ENCODE results near the gene CLDN6.
"Not testable (repeated sequence)": the region's sequence is repeated elsewhere in the genome, so short reads cannot be mapped to it uniquely, and the experiment has no call there.

Gene CLDN6

DNA sequence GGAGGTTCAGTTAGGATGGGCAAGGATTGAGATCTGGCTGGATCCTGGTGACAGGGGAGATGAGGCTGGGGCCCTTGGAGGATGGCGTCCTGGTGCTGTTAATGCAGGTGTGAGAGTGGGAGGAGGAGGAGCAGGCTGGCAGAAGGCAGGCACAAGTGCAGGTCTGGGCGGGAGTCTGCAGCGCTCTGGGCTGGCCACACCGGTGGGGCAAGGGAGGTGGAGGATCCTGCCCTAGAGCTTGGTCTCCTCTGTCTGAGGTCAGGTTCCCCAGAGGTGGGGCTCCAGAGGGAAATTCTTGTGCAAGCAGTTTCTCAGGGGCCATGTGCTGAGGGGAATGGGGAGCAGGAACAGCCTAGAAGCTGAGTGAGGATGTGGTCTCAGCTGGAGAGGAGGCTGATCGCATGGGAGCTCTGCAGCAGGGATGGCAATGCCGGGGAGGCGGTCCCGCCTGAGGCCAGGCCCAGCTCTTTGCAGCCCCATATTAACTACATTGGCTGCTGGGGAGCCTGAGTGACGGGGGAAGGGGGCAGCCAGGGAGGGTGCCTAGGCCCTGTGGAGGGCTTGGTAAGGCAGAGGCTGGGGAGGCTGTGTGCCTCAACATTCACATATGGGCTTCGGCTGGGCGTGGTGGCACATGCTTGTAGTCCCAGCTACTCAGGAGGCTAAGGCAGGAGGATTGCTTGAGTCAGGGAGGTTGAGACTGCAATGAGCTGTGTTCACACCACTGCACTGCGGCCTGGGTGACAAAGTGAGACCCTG lies 34.8 kb upstream of the CLDN6 start:
- not testable (repeated sequence) for DNase-seq; H3K27ac ChIP-seq (ENCODE audit: low read depth, low read length); H3K18ac ChIP-seq (ENCODE audit: low read length); H3K56ac ChIP-seq (ENCODE audit: low read length); H4K8ac ChIP-seq (ENCODE audit: low read depth, low read length); H3K9ac ChIP-seq (ENCODE audit: low read length); H2AK5ac ChIP-seq (ENCODE audit: low read length); H3K36me3 ChIP-seq (ENCODE audit: control insufficient read depth, insufficient read depth, low read length); H2BK5ac ChIP-seq (ENCODE audit: low read length); H3K4me3 ChIP-seq (ENCODE audit: low read length); H4K5ac ChIP-seq (ENCODE audit: low read length); H3K4ac ChIP-seq (ENCODE audit: low read depth, low read length); H2BK120ac ChIP-seq (ENCODE audit: low read depth, low read length); H3K23ac ChIP-seq (ENCODE audit: low read length); H3K79me2 ChIP-seq (ENCODE audit: control insufficient read depth, insufficient read depth, low read length); H3K79me1 ChIP-seq (ENCODE audit: low read length); H3K4me2 ChIP-seq (ENCODE audit: low read length); H2BK15ac ChIP-seq (replicated peaks; ENCODE audit: low read depth); H3K4me1 ChIP-seq (ENCODE audit: control insufficient read depth, low read depth, low read length); H3K27me3 ChIP-seq (ENCODE audit: insufficient read depth, low read length, poor library complexity)
- no CpG with 5 or more reads among the region's 12 CpGs for WGBS (ENCODE audit: extremely low coverage, insufficient coverage, low lambda C conversion rate)

DNA sequence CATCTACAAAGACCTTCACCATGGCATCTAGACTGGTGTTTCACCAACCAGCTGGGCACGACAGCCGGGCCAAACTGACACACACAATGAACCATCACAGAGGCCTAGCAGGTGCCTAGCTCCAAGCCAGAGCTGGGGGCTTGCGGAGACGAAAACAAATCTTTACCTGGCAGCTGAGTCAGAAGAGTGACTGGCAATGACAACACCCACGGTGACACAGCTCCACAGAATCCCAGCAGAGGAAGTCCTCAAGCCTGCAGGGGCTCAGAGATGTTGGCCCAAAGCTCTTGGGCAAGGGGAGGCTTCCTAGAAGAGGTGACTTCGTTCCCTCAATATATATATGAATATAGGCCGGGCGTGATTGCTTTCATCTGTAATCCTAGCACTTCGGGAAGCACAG lies 33.5 kb upstream of the CLDN6 start:
- no peak overlapping the region for H2BK120ac ChIP-seq (ENCODE audit: low read depth, low read length)
- no CpG with 5 or more reads among the region's 9 CpGs for WGBS (ENCODE audit: extremely low coverage, insufficient coverage, low lambda C conversion rate)
- no peak overlapping the region for H2BK15ac ChIP-seq (replicated peaks; ENCODE audit: low read depth)
- no peak overlapping the region for H3K9ac ChIP-seq (ENCODE audit: low read length)
- no peaks in the 10 kb centered on the region for H3K79me2 ChIP-seq (ENCODE audit: control insufficient read depth, insufficient read depth, low read length)
- H3K23ac ChIP-seq (ENCODE audit: low read length), result no peak overlapping the region
- H3K36me3 ChIP-seq (ENCODE audit: control insufficient read depth, insufficient read depth, low read length), result no peaks in the 10 kb centered on the region
- DNase-seq, result no peak
- H3K27me3 ChIP-seq (ENCODE audit: insufficient read depth, low read length, poor library complexity), result peaks cover 4% of the 10 kb centered on the region
- no peak overlapping the region for H2BK5ac ChIP-seq (ENCODE audit: low read length)
- no peak overlapping the region for H3K4ac ChIP-seq (ENCODE audit: low read depth, low read length)
- no peak overlapping the region for H3K56ac ChIP-seq (ENCODE audit: low read length)
- H4K8ac ChIP-seq (ENCODE audit: low read depth, low read length), result no peak overlapping the region
- no peak overlapping the region for H3K4me3 ChIP-seq (ENCODE audit: low read length)
- no peaks in the 10 kb centered on the region for H3K79me1 ChIP-seq (ENCODE audit: low read length)
- no peak overlapping the region for H3K27ac ChIP-seq (ENCODE audit: low read depth, low read length)
- no peak overlapping the region for H3K4me2 ChIP-seq (ENCODE audit: low read length)
- no peak overlapping the region for H3K18ac ChIP-seq (ENCODE audit: low read length)
- H3K4me1 ChIP-seq (ENCODE audit: control insufficient read depth, low read depth, low read length), result no peaks in the 10 kb centered on the region
- H2AK5ac ChIP-seq (ENCODE audit: low read length), result no peak overlapping the region
- no peak overlapping the region for H4K5ac ChIP-seq (ENCODE audit: low read length)

DNA sequence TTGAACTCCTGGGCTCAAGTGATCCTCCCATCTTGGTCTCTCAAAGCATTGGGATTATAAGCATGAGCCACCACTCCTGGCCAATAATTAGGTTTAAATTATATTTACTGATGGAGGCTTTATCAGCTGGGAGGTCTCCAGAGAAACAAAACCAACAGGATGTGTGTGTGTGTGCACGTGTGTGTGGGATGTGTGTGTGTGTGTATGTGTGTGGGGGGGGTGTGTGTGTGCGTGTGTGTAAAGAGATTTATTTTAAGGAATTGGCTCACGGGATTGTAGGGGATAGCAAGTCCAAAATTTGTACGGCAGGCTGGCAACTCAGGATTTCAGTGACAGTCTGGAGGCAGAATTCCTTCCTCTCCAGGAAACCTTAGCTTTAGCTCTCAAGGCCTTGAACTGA lies 33.0 kb upstream of the CLDN6 start:
- Histone ChIP-seq H3K36me3 (ENCODE audit: control insufficient read depth, insufficient read depth, low read length) (no peaks in the 10 kb centered on the region), H3K18ac (ENCODE audit: low read length) (no peak overlapping the region), H3K4me3 (ENCODE audit: low read length) (no peak overlapping the region), H2BK15ac (replicated peaks; ENCODE audit: low read depth) (no peak overlapping the region), H3K79me2 (ENCODE audit: control insufficient read depth, insufficient read depth, low read length) (no peaks in the 10 kb centered on the region), H2BK120ac (ENCODE audit: low read depth, low read length) (no peak overlapping the region), H2BK5ac (ENCODE audit: low read length) (no peak overlapping the region), H3K4me2 (ENCODE audit: low read length) (no peak overlapping the region), H3K9ac (ENCODE audit: low read length) (no peak overlapping the region), H3K56ac (ENCODE audit: low read length) (no peak overlapping the region), H3K79me1 (ENCODE audit: low read length) (no peaks in the 10 kb centered on the region), H3K27ac (ENCODE audit: low read depth, low read length) (no peak overlapping the region), H4K5ac (ENCODE audit: low read length) (no peak overlapping the region), H4K8ac (ENCODE audit: low read depth, low read length) (no peak overlapping the region), H3K4ac (ENCODE audit: low read depth, low read length) (no peak overlapping the region), H2AK5ac (ENCODE audit: low read length) (no peak overlapping the region), H3K23ac (ENCODE audit: low read length) (no peak overlapping the region), H3K27me3 (ENCODE audit: insufficient read depth, low read length, poor library complexity) (peaks cover 4% of the 10 kb centered on the region), H3K4me1 (ENCODE audit: control insufficient read depth, low read depth, low read length) (no peaks in the 10 kb centered on the region)
- WGBS (ENCODE audit: extremely low coverage, insufficient coverage, low lambda C conversion rate), result 100% methylated on average over 2 of the region's 4 CpGs
- DNase-seq, result no peak

DNA sequence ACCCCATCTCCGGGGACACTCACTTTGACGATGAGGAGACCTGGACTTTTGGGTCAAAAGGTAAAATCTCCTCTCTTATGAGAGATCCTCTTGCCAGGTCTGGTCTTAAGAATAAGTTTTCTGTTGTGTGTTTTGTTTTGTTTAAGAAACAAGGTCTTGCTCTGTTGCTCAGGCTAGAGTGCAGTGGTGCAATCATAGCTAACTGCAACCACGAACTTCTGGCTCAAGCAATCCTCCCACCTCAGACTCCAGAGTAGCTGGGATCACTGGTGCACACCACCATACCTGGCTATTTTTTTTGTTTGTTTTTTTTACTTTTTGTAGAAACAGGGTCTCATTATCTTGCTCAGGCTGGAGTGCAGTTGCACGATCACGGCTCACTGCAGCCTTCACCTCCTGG lies 32.5 kb upstream of the CLDN6 start:
- Histone ChIP-seq H3K27me3 (ENCODE audit: insufficient read depth, low read length, poor library complexity) (peaks cover 4% of the 10 kb centered on the region), H3K56ac (ENCODE audit: low read length) (no peak overlapping the region), H4K8ac (ENCODE audit: low read depth, low read length) (no peak overlapping the region), H3K4me2 (ENCODE audit: low read length) (no peak overlapping the region), H3K4me3 (ENCODE audit: low read length) (no peak overlapping the region), H3K27ac (ENCODE audit: low read depth, low read length) (no peak overlapping the region), H4K5ac (ENCODE audit: low read length) (no peak overlapping the region), H2BK15ac (replicated peaks; ENCODE audit: low read depth) (no peak overlapping the region), H3K4me1 (ENCODE audit: control insufficient read depth, low read depth, low read length) (no peaks in the 10 kb centered on the region), H3K9ac (ENCODE audit: low read length) (no peak overlapping the region), H2BK120ac (ENCODE audit: low read depth, low read length) (no peak overlapping the region), H3K4ac (ENCODE audit: low read depth, low read length) (no peak overlapping the region), H3K18ac (ENCODE audit: low read length) (no peak overlapping the region), H2BK5ac (ENCODE audit: low read length) (no peak overlapping the region), H3K79me1 (ENCODE audit: low read length) (no peaks in the 10 kb centered on the region), H3K36me3 (ENCODE audit: control insufficient read depth, insufficient read depth, low read length) (no peaks in the 10 kb centered on the region), H2AK5ac (ENCODE audit: low read length) (no peak overlapping the region), H3K79me2 (ENCODE audit: control insufficient read depth, insufficient read depth, low read length) (no peaks in the 10 kb centered on the region), H3K23ac (ENCODE audit: low read length) (no peak overlapping the region)
- no peak for DNase-seq
- whole genome bisulfite sequencing (ENCODE audit: extremely low coverage, insufficient coverage, low lambda C conversion rate), result no CpG with 5 or more reads among the region's 5 CpGs

DNA sequence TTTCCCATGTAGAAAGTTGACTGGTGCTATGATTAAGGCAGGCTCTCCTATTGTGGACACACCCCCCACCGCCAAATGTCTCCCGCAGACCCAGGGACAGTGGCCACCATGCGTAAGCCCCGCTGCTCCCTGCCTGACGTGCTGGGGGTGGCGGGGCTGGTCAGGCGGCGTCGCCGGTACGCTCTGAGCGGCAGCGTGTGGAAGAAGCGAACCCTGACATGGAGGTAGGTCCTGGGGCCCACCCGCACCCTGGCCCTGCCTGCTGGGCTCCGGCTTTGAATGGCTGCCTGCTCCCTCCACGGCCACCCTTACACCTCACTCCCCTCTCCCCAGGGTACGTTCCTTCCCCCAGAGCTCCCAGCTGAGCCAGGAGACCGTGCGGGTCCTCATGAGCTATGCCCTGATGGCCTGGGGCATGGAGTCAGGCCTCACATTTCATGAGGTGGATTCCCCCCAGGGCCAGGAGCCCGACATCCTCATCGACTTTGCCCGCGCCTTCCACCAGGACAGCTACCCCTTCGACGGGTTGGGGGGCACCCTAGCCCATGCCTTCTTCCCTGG lies 32.0 kb upstream of the CLDN6 start:
- Histone ChIP-seq H2BK15ac (replicated peaks; ENCODE audit: low read depth) (no peak overlapping the region), H3K4me3 (ENCODE audit: low read length) (no peak overlapping the region), H3K9ac (ENCODE audit: low read length) (no peak overlapping the region), H3K4ac (ENCODE audit: low read depth, low read length) (no peak overlapping the region), H4K5ac (ENCODE audit: low read length) (no peak overlapping the region), H2BK5ac (ENCODE audit: low read length) (no peak overlapping the region), H3K27ac (ENCODE audit: low read depth, low read length) (no peak overlapping the region), H3K27me3 (ENCODE audit: insufficient read depth, low read length, poor library complexity) (peaks cover 4% of the 10 kb centered on the region), H3K23ac (ENCODE audit: low read length) (no peak overlapping the region), H4K8ac (ENCODE audit: low read depth, low read length) (no peak overlapping the region), H2BK120ac (ENCODE audit: low read depth, low read length) (no peak overlapping the region), H3K79me1 (ENCODE audit: low read length) (no peaks in the 10 kb centered on the region), H3K79me2 (ENCODE audit: control insufficient read depth, insufficient read depth, low read length) (no peaks in the 10 kb centered on the region), H3K4me1 (ENCODE audit: control insufficient read depth, low read depth, low read length) (no peaks in the 10 kb centered on the region), H3K18ac (ENCODE audit: low read length) (no peak overlapping the region), H3K4me2 (ENCODE audit: low read length) (no peak overlapping the region), H2AK5ac (ENCODE audit: low read length) (no peak overlapping the region), H3K36me3 (ENCODE audit: control insufficient read depth, insufficient read depth, low read length) (no peaks in the 10 kb centered on the region), H3K56ac (ENCODE audit: low read length) (no peak overlapping the region)
- DNase-seq, result no peak
- no CpG with 5 or more reads among the region's 26 CpGs for WGBS (ENCODE audit: extremely low coverage, insufficient coverage, low lambda C conversion rate)

DNA sequence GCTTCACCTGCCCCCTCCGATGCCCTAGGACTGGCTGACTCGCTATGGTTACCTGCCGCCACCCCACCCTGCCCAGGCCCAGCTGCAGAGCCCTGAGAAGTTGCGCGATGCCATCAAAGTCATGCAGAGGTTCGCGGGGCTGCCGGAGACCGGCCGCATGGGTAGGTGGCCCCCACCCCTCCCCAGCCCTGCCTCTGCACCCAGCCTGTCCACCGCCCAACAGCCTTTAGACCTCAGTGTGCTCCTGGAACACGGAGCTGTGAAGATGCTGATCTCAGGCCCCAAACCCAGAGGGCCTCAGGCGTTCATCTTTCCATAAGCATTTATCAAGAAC lies 29.4 kb upstream of the CLDN6 start:
- Histone ChIP-seq H3K27me3 (ENCODE audit: insufficient read depth, low read length, poor library complexity) (peaks cover 4% of the 10 kb centered on the region), H3K4me3 (ENCODE audit: low read length) (no peak overlapping the region), H3K36me3 (ENCODE audit: control insufficient read depth, insufficient read depth, low read length) (no peaks in the 10 kb centered on the region), H3K4ac (ENCODE audit: low read depth, low read length) (no peak overlapping the region), H4K5ac (ENCODE audit: low read length) (no peak overlapping the region), H3K79me2 (ENCODE audit: control insufficient read depth, insufficient read depth, low read length) (no peaks in the 10 kb centered on the region), H3K23ac (ENCODE audit: low read length) (no peak overlapping the region), H2BK15ac (replicated peaks; ENCODE audit: low read depth) (no peak overlapping the region), H3K9ac (ENCODE audit: low read length) (peak overlapping the region; percentile 70), H2AK5ac (ENCODE audit: low read length) (no peak overlapping the region), H3K56ac (ENCODE audit: low read length) (no peak overlapping the region), H3K79me1 (ENCODE audit: low read length) (no peaks in the 10 kb centered on the region), H4K8ac (ENCODE audit: low read depth, low read length) (no peak overlapping the region), H2BK5ac (ENCODE audit: low read length) (no peak overlapping the region), H3K4me2 (ENCODE audit: low read length) (peak overlapping the region; percentile 75), H3K18ac (ENCODE audit: low read length) (no peak overlapping the region), H3K4me1 (ENCODE audit: control insufficient read depth, low read depth, low read length) (no peaks in the 10 kb centered on the region), H3K27ac (ENCODE audit: low read depth, low read length) (no peak overlapping the region), H2BK120ac (ENCODE audit: low read depth, low read length) (no peak overlapping the region)
- WGBS (ENCODE audit: extremely low coverage, insufficient coverage, low lambda C conversion rate), result no CpG with 5 or more reads among the region's 13 CpGs
- peak; percentile 35 for DNase-seq
